Osteocyte (in vitro differentiated cells): ENCODE results near the gene CASP4. TPM values are rescaled to one million over a fixed set of nuclear protein-coding genes. Genes with fewer than 3 reads are reported as not detected.

Source experiments
- DNase-seq: peaks from one replicate; pipeline ENCODE4 v3.0.0; 2021; ENCODE audit warnings: mixed read lengths; ENCODE audit not compliant: unreplicated experiment; ENCODE audit errors: extremely low spot score
- H3K27ac Mint-ChIP-seq: one replicate; pipeline ENCODE4 v1.8.0; 2021; ENCODE audit warnings: mild to moderate bottlenecking, mixed read lengths; ENCODE audit not compliant: unreplicated experiment
- H3K27me3 Mint-ChIP-seq: one replicate; pipeline ENCODE4 v1.8.0; 2021; ENCODE audit warnings: mixed read lengths; ENCODE audit not compliant: unreplicated experiment
- H3K36me3 Mint-ChIP-seq: one replicate; pipeline ENCODE4 v1.8.0; 2021; ENCODE audit warnings: mixed read lengths; ENCODE audit not compliant: unreplicated experiment
- H3K4me1 Mint-ChIP-seq: one replicate; pipeline ENCODE4 v1.8.0; 2021; ENCODE audit warnings: mixed read lengths; ENCODE audit not compliant: unreplicated experiment
- H3K4me3 Mint-ChIP-seq: one replicate; pipeline ENCODE4 v1.8.0; 2021; ENCODE audit warnings: mild to moderate bottlenecking, moderate library complexity, mixed read lengths; ENCODE audit not compliant: unreplicated experiment
- H3K9me3 Mint-ChIP-seq: one replicate; pipeline ENCODE4 v1.8.0; 2021; ENCODE audit warnings: mixed read lengths; ENCODE audit not compliant: unreplicated experiment
- total RNA-seq: library from RNA; stranded (reverse); gene quantifications from 2 replicates; pipeline ENCODE4 v1.2.1, GENCODE V29; 2021
- TF ChIP-seq, protein P1 (sequence below): fragments of 200-600 bp; sonication (generic); IDR thresholded peaks from 2 replicates; pipeline ENCODE4 v1.5.0; 2021; ENCODE audit warnings: antibody characterized with exemption, mild to moderate bottlenecking, moderate library complexity

Gene CASP4
- total RNA-seq, 1 donor from 2014 or later: 25.1 TPM

- peaks cover 6% of the 10 kb centered on the region for H3K9me3 Mint-ChIP-seq
- H3K27ac Mint-ChIP-seq: peak within 1 kb of the TSS; percentile 92
- H3K27me3 Mint-ChIP-seq: no peaks in the 10 kb centered on the region
- peak within 1 kb of the TSS; percentile 62 for H3K4me3 Mint-ChIP-seq
- TF ChIP-seq, protein P1, sequence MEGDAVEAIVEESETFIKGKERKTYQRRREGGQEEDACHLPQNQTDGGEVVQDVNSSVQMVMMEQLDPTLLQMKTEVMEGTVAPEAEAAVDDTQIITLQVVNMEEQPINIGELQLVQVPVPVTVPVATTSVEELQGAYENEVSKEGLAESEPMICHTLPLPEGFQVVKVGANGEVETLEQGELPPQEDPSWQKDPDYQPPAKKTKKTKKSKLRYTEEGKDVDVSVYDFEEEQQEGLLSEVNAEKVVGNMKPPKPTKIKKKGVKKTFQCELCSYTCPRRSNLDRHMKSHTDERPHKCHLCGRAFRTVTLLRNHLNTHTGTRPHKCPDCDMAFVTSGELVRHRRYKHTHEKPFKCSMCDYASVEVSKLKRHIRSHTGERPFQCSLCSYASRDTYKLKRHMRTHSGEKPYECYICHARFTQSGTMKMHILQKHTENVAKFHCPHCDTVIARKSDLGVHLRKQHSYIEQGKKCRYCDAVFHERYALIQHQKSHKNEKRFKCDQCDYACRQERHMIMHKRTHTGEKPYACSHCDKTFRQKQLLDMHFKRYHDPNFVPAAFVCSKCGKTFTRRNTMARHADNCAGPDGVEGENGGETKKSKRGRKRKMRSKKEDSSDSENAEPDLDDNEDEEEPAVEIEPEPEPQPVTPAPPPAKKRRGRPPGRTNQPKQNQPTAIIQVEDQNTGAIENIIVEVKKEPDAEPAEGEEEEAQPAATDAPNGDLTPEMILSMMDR: no peak
- DNase-seq: no peak
- H3K4me1 Mint-ChIP-seq: peaks cover 35% of the 10 kb centered on the region
- H3K36me3 Mint-ChIP-seq: peaks cover 2% of the 10 kb centered on the region
These were observed 70.3 kb downstream of the CASP4 start, which contains the start of gene CASP12 for GRCh38 chr11:104897891-104898684. Gene CASP12, minus strand, starts transcription at chr11:104898460.

- Mint-ChIP-seq H3K4me1 (peaks cover 50% of the 10 kb centered on the region), H3K36me3 (peaks cover 2% of the 10 kb centered on the region), H3K27ac (no peak overlapping the region), H3K9me3 (no peaks in the 10 kb centered on the region), H3K4me3 (no peak overlapping the region), H3K27me3 (no peaks in the 10 kb centered on the region)
- TF ChIP-seq, protein P1: no peak
- DNase-seq: no peak
These were observed 72.7 kb downstream of the CASP4 start for GRCh38 chr11:104895634-104896033.

- no peak for DNase-seq
- TF ChIP-seq, protein P1: no peak
- no peak overlapping the region for H3K4me3 Mint-ChIP-seq
- peaks cover 2% of the 10 kb centered on the region for H3K36me3 Mint-ChIP-seq
- H3K27ac Mint-ChIP-seq: no peak overlapping the region
- H3K4me1 Mint-ChIP-seq: peaks cover 48% of the 10 kb centered on the region
- H3K27me3 Mint-ChIP-seq: no peaks in the 10 kb centered on the region
- no peaks in the 10 kb centered on the region for H3K9me3 Mint-ChIP-seq
These were observed 74.5 kb downstream of the CASP4 start for GRCh38 chr11:104893876-104894275.

Other genes with a start within 250 kb of the CASP4 start
- 0.24 and 0.78 TPM in 2 replicates for gene CASP12, start 70.1 kb downstream of the CASP4 start, total RNA-seq
- gene CASP5, start 54.6 kb upstream of the CASP4 start, total RNA-seq: not detected in 2 replicates
- gene CASP1, start 66.6 kb upstream of the CASP4 start, total RNA-seq: 0.55 and 1.1 TPM in 2 replicates
- 1.5 and 1.9 TPM in 2 replicates for gene CARD16, start 76.8 kb upstream of the CASP4 start, total RNA-seq
- gene CARD18, start 171.2 kb upstream of the CASP4 start, total RNA-seq: not detected in 2 replicates